Progenitor cell of endocrine pancreas (in vitro differentiated cells): ENCODE results near the gene SOHLH1. TPM values are rescaled to one million over a fixed set of nuclear protein-coding genes. Genes with fewer than 3 reads are reported as not detected.

Experiments used
- DNase-seq: peaks from one replicate; pipeline ENCODE4 v3.0.0; 2021; ENCODE audit warnings: low spot score; ENCODE audit not compliant: unreplicated experiment
- H3K27ac Mint-ChIP-seq: 2 replicates; pipeline ENCODE4 v1.8.0; 2021; ENCODE audit warnings: mild to moderate bottlenecking, moderate library complexity, mixed read lengths
- H3K27me3 Mint-ChIP-seq: 2 replicates; pipeline ENCODE4 v1.8.0; 2021; ENCODE audit warnings: mixed read lengths
- H3K36me3 Mint-ChIP-seq: 2 replicates; pipeline ENCODE4 v1.8.0; 2022; ENCODE audit warnings: mixed read lengths; ENCODE audit not compliant: insufficient read depth
- H3K4me1 Mint-ChIP-seq: 2 replicates; pipeline ENCODE4 v1.8.0; 2021; ENCODE audit warnings: low read depth, mixed read lengths
- H3K4me3 Mint-ChIP-seq: 2 replicates; pipeline ENCODE4 v1.8.0; 2021; ENCODE audit warnings: low read depth, mild to moderate bottlenecking, moderate library complexity, mixed read lengths
- H3K9me3 Mint-ChIP-seq: 2 replicates; pipeline ENCODE4 v1.8.0; 2021; ENCODE audit warnings: low read depth, mixed read lengths
- total RNA-seq: library from RNA; stranded (reverse); gene quantifications from 2 replicates; pipeline ENCODE4 v1.2.1, GENCODE V29; 2021
- TF ChIP-seq, protein P1 (sequence below): fragments of 200-600 bp; sonication (generic); IDR thresholded peaks from one replicate; pipeline ENCODE4 v1.5.0; 2021; ENCODE audit warnings: antibody characterized with exemption, mild to moderate bottlenecking; ENCODE audit not compliant: unreplicated experiment

Gene SOHLH1
- total RNA-seq, 1 donor from 2014 or later = not detected

DNA sequence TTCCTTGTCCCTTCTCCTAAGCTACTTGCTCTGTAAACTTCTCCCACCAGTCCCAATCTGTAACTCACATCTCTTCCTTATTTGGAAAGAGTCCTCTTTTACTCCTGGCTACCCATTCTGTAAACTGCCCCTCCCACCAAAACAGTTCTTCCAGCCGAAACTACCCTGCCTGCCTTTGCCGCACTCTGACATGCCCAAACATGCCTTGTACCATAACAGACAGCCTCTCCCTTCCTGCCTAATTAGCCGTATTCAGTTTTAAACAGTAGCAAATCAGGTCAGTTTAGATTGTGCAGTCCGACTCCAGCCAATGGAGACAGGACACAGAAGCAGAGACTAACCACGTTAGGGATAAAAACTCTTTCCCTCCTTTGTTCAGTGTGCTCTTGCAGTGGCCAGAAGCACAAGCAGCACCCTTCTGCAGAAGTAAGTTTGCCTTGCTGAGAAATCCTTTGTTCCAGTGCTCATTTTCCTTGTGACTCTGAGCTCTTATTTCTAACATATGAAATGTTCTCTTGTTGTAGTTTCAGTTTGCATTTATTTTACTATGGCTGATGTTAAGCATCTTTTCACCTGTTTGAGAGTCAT is 54.6 kb downstream of the SOHLH1 start:
- peaks cover 47% of the 10 kb centered on the region for H3K9me3 Mint-ChIP-seq
- H3K27me3 Mint-ChIP-seq = peaks cover 3% of the 10 kb centered on the region
- H3K36me3 Mint-ChIP-seq = peaks cover 1% of the 10 kb centered on the region
- peak overlapping the region; percentile 7 for H3K27ac Mint-ChIP-seq
- peaks cover 2% of the 10 kb centered on the region for H3K4me1 Mint-ChIP-seq
- TF ChIP-seq, protein P1, sequence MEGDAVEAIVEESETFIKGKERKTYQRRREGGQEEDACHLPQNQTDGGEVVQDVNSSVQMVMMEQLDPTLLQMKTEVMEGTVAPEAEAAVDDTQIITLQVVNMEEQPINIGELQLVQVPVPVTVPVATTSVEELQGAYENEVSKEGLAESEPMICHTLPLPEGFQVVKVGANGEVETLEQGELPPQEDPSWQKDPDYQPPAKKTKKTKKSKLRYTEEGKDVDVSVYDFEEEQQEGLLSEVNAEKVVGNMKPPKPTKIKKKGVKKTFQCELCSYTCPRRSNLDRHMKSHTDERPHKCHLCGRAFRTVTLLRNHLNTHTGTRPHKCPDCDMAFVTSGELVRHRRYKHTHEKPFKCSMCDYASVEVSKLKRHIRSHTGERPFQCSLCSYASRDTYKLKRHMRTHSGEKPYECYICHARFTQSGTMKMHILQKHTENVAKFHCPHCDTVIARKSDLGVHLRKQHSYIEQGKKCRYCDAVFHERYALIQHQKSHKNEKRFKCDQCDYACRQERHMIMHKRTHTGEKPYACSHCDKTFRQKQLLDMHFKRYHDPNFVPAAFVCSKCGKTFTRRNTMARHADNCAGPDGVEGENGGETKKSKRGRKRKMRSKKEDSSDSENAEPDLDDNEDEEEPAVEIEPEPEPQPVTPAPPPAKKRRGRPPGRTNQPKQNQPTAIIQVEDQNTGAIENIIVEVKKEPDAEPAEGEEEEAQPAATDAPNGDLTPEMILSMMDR = no peak
- no peak for DNase-seq
- H3K4me3 Mint-ChIP-seq = no peak overlapping the region

Other genes with a start within 250 kb of the SOHLH1 start
- gene PPP1R26, start 219.7 kb downstream of the SOHLH1 start, total RNA-seq = 48.3 and 50.2 TPM in 2 replicates
- 36.5 and 40.0 TPM in 2 replicates for gene MRPS2, start 198.8 kb downstream of the SOHLH1 start, total RNA-seq
- not detected in 2 replicates for gene LCN1, start 178.0 kb downstream of the SOHLH1 start, total RNA-seq
- not detected in 2 replicates for gene OBP2A, start 153.4 kb downstream of the SOHLH1 start, total RNA-seq
- not detected in 2 replicates for gene PAEP, start 137.7 kb downstream of the SOHLH1 start, total RNA-seq
- not detected in 2 replicates for gene GLT6D1, start 59.9 kb downstream of the SOHLH1 start, total RNA-seq
- gene LCN9, start 36.2 kb downstream of the SOHLH1 start, total RNA-seq = 0.57 and 1.5 TPM in 2 replicates
- gene KCNT1, start 2.7 kb upstream of the SOHLH1 start, total RNA-seq = 0.16 TPM in 1 of 2 replicates, not detected in the other
- gene CAMSAP1, start 208.1 kb upstream of the SOHLH1 start, total RNA-seq = 80.6 and 82.2 TPM in 2 replicates